ENCODE measurements around the gene TMEM108. TPM values are rescaled to one million over a fixed set of nuclear protein-coding genes. Genes with fewer than 3 reads are reported as not detected.

Gene TMEM108
- polyA plus RNA-seq, 1 donor from 2014 or later: 2.1 TPM

GRCh38 chr3:133137042-133137996 is 99.1 kb downstream of the TMEM108 start:
- Histone ChIP-seq H3K4me3 (ENCODE audit: low read length) (no peak overlapping the region), H3K9me2 (ENCODE audit: insufficient read depth, low read length) (no peaks in the 10 kb centered on the region), H3K79me2 (replicated peaks; ENCODE audit: insufficient read depth, low read length) (no peaks in the 10 kb centered on the region), H3K9me3 (ENCODE audit: low read length) (no peaks in the 10 kb centered on the region), H3K4me2 (ENCODE audit: low read length) (no peak overlapping the region), H3K9ac (ENCODE audit: low read length) (no peak overlapping the region), H3K27me3 (ENCODE audit: insufficient read depth, low read depth, low read length) (no peaks in the 10 kb centered on the region), H3K27ac (ENCODE audit: low read length) (no peak overlapping the region), H2AFZ (ENCODE audit: low read depth, low read length) (no peak overlapping the region), H3K36me3 (ENCODE audit: insufficient read depth, low read length) (no peaks in the 10 kb centered on the region), H4K20me1 (ENCODE audit: insufficient read depth) (no peaks in the 10 kb centered on the region), H3F3A (ENCODE audit: insufficient read depth, low read length, poor library complexity, severe bottlenecking) (no peaks in the 10 kb centered on the region)
- TF ChIP-seq TAF1 (IDR thresholded peaks at IDR 0.05; ENCODE audit: low read depth): no peak
- TF ChIP-seq MXI1 (conservative IDR thresholded peaks at IDR 0.05; ENCODE audit: poor library complexity, severe bottlenecking): no peak
- TF ChIP-seq CTCF (IDR thresholded peaks at IDR 0.05; ENCODE audit: poor library complexity, severe bottlenecking): no peak
- no peak for TF ChIP-seq SMC3 (conservative IDR thresholded peaks at IDR 0.05; ENCODE audit: poor library complexity)
- TF ChIP-seq REST (IDR thresholded peaks at IDR 0.05; ENCODE audit: borderline replicate concordance): no peak
- no peak for TF ChIP-seq RAD21 (conservative IDR thresholded peaks at IDR 0.05)
- TF ChIP-seq POLR2AphosphoS5 (IDR thresholded peaks at IDR 0.05): no peak
- no peak for TF ChIP-seq EZH2 (IDR thresholded peaks at IDR 0.05; ENCODE audit: borderline replicate concordance, insufficient read depth, low read length, poor library complexity, severe bottlenecking)
- TF ChIP-seq EP300 (conservative IDR thresholded peaks at IDR 0.05; ENCODE audit: poor library complexity, severe bottlenecking): no peak

- H2AFZ ChIP-seq (ENCODE audit: low read depth, low read length): no peak overlapping the region
- H3K9me3 ChIP-seq (ENCODE audit: low read length): no peaks in the 10 kb centered on the region
- no peaks in the 10 kb centered on the region for H3K27me3 ChIP-seq (ENCODE audit: insufficient read depth, low read depth, low read length)
- H3K27ac ChIP-seq (ENCODE audit: low read length): no peak overlapping the region
- TF ChIP-seq SMC3 (conservative IDR thresholded peaks at IDR 0.05; ENCODE audit: poor library complexity) (no peak), REST (IDR thresholded peaks at IDR 0.05; ENCODE audit: borderline replicate concordance) (no peak), POLR2AphosphoS5 (IDR thresholded peaks at IDR 0.05) (no peak), MXI1 (conservative IDR thresholded peaks at IDR 0.05; ENCODE audit: poor library complexity, severe bottlenecking) (no peak), TAF1 (IDR thresholded peaks at IDR 0.05; ENCODE audit: low read depth) (no peak), EZH2 (IDR thresholded peaks at IDR 0.05; ENCODE audit: borderline replicate concordance, insufficient read depth, low read length, poor library complexity, severe bottlenecking) (no peak), EP300 (conservative IDR thresholded peaks at IDR 0.05; ENCODE audit: poor library complexity, severe bottlenecking) (no peak), CTCF (IDR thresholded peaks at IDR 0.05; ENCODE audit: poor library complexity, severe bottlenecking) (no peak), RAD21 (conservative IDR thresholded peaks at IDR 0.05) (no peak)
- H3K9ac ChIP-seq (ENCODE audit: low read length): no peak overlapping the region
- H3K4me2 ChIP-seq (ENCODE audit: low read length): no peak overlapping the region
- H3K4me3 ChIP-seq (ENCODE audit: low read length): no peak overlapping the region
- H4K20me1 ChIP-seq (ENCODE audit: insufficient read depth): no peaks in the 10 kb centered on the region
- H3F3A ChIP-seq (ENCODE audit: insufficient read depth, low read length, poor library complexity, severe bottlenecking): no peaks in the 10 kb centered on the region
- no peaks in the 10 kb centered on the region for H3K9me2 ChIP-seq (ENCODE audit: insufficient read depth, low read length)
- no peaks in the 10 kb centered on the region for H3K36me3 ChIP-seq (ENCODE audit: insufficient read depth, low read length)
- no peaks in the 10 kb centered on the region for H3K79me2 ChIP-seq (replicated peaks; ENCODE audit: insufficient read depth, low read length)
Measured at GRCh38 chr3:133138017-133138416, 99.8 kb downstream of the TMEM108 start.

All from neural cell (in vitro differentiated cells).